Measurements from ENCODE around the gene OR4A5. TPM values are rescaled to one million over a fixed set of nuclear protein-coding genes. Genes with fewer than 3 reads are reported as not detected.
"Not testable (repeated sequence)": the region's sequence is repeated elsewhere in the genome, so short reads cannot be mapped to it uniquely, and the experiment has no call there.

The OR4A5 gene, protein sequence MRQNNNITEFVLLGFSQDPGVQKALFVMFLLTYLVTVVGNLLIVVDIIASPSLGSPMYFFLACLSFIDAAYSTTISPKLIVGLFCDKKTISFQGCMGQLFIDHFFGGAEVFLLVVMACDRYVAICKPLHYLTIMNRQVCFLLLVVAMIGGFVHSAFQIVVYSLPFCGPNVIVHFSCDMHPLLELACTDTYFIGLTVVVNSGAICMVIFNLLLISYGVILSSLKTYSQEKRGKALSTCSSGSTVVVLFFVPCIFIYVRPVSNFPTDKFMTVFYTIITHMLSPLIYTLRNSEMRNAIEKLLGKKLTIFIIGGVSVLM
- not detected in 2 replicates for total RNA-seq
- not detected in 2 replicates for polyA plus RNA-seq
- not detected in 2 replicates for polyA plus RNA-seq (2012)
- not detected in 2 replicates for polyA minus RNA-seq (ENCODE audit: low replicate concordance)

DNA sequence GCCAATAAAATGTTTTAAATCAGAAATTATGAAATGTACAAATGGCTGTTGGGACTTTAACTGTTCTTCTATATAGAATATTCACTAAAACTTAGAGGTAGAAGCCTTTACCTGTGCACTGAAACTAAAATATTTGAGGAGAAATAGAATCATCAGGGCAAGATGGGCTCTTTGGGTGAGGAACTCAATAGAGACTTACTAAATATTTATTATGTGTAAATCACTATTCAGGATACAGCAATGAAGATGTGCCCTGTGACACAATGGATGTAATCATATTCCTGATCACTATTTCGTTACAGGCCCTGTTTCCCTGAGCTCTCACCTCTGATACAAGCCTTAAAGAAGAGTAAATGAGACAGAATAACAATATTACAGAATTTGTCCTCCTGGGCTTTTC lies at the start of gene OR4A5:
Gene OR4A5, plus strand, starts transcription at position 301 of the 400 bp plus-strand sequence. Its CDS starts 53 bp downstream, at position 354.
- not testable (repeated sequence) for H4K20me1 ChIP-seq (ENCODE audit: control insufficient read depth, extremely low read depth, insufficient read depth, low read length); H3K4me3 ChIP-seq (replicated peaks in 1 of 4; ENCODE audit: control extremely low read depth in 1 of 4, insufficient read depth in 1 of 4, low read depth in 3 of 4, low read length in 4 of 4); H3K79me2 ChIP-seq (ENCODE audit: control insufficient read depth, insufficient read depth, low read length); H3K36me3 ChIP-seq (ENCODE audit: control insufficient read depth, insufficient read depth, low read length); H2AFZ ChIP-seq (ENCODE audit: low read length); H3K4me1 ChIP-seq (ENCODE audit: control insufficient read depth, extremely low read depth, insufficient read depth, low read length); DNase-seq (ENCODE audit: low read depth in 2 of 2); H3K9ac ChIP-seq (ENCODE audit: insufficient read depth, low read length); H3K4me2 ChIP-seq (ENCODE audit: extremely low read depth, insufficient read depth, low read length); H3K27ac ChIP-seq (ENCODE audit: insufficient read depth, low read length); H3K27me3 ChIP-seq (ENCODE audit: control insufficient read depth, insufficient read depth, low read length); H3K9me3 ChIP-seq (ENCODE audit: control insufficient read depth, insufficient read depth, low read depth, low read length)

DNA sequence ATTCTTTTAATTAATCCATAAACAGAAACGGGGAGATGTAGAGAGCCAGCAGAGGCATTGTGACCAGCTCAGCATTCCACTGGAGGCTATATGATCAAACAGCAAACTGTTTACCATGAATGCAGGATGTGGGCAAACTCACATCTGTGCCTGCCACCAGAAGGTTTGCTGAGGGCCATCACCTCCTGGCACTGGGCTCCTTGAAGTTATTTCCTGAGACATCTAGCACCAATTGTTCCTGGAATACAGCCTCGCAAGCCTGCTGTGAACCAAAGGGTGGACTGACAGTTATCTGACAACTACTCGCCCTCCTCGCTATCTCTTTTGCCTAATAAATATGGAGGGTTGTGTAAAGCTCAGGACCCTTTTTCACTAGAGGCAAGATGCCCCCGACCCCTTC lies 13.5 kb downstream of the OR4A5 start:
- H3K9me3 ChIP-seq (ENCODE audit: control insufficient read depth, insufficient read depth, low read depth, low read length); H4K20me1 ChIP-seq (ENCODE audit: control insufficient read depth, extremely low read depth, insufficient read depth, low read length); H3K36me3 ChIP-seq (ENCODE audit: control insufficient read depth, insufficient read depth, low read length); H3K79me2 ChIP-seq (ENCODE audit: control insufficient read depth, insufficient read depth, low read length); H3K27ac ChIP-seq (ENCODE audit: insufficient read depth, low read length); H3K4me2 ChIP-seq (ENCODE audit: extremely low read depth, insufficient read depth, low read length); H3K9ac ChIP-seq (ENCODE audit: insufficient read depth, low read length); H3K27me3 ChIP-seq (ENCODE audit: control insufficient read depth, insufficient read depth, low read length); H3K4me3 ChIP-seq (replicated peaks in 1 of 4; ENCODE audit: control extremely low read depth in 1 of 4, insufficient read depth in 1 of 4, low read depth in 3 of 4, low read length in 4 of 4); H3K4me1 ChIP-seq (ENCODE audit: control insufficient read depth, extremely low read depth, insufficient read depth, low read length); H2AFZ ChIP-seq (ENCODE audit: low read length); DNase-seq (ENCODE audit: low read depth in 2 of 2): not testable (repeated sequence)

Other genes with a start within 250 kb of the OR4A5 start
- not detected in 2 replicates for gene OR4C46, start 102.8 kb upstream of the OR4A5 start, total RNA-seq
- gene OR4C46, start 102.8 kb upstream of the OR4A5 start, polyA plus RNA-seq, result not detected in 2 replicates